ENCODE results near the gene SHROOM2. TPM values are rescaled to one million over a fixed set of nuclear protein-coding genes. Genes with fewer than 3 reads are reported as not detected.

SHROOM2 gene
- total and polyA plus RNA-seq, 9 of the 15 experiments (the other 6 are each of a cell fraction or from before 2014, with no cell fraction given), result not detected

DNA sequence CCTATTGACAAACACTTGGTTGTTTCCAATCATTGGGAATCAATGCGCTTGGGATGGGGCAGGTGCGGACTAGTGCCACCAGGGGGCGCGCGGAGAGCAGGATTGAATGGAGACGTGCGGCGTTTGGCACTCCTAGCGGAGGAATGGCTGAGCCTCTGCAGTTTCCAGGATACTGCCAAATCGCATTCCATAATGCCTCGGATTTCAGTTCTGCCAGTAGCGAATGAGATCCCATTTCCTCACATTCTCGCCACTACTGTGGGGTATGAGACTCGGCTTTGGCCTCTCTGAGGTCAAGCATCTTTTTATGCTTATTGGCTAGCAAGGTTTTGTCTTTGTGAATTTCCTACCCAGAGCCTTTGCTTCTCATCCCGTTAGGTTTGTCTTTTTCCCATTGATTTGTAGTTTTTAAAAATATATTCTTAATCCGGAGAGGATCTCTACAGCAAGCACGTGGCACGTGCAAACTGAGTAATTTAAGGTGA lies 209.7 kb downstream of the SHROOM2 start (continued):
- TF ChIP-seq TBP (optimal IDR thresholded peaks at IDR 0.05; ENCODE audit: low read depth, low read length), result no peak
- TF ChIP-seq RAD21 (CRISPR knock-in tag; conservative IDR thresholded peaks at IDR 0.05 in 1 of 2, IDR thresholded peaks at IDR 0.05 in 1 of 2), result peak; percentile 83
- TF ChIP-seq CTCF (IDR thresholded peaks at IDR 0.05 in 2 of 3, conservative IDR thresholded peaks at IDR 0.05 in 1 of 3; ENCODE audit: insufficient read depth in 2 of 3, low read depth in 1 of 3, low read length in 3 of 3), result peak; percentile 87 to 100 (median 95)
- TF ChIP-seq ZNF197 (CRISPR knock-in tag; IDR thresholded peaks at IDR 0.05; ENCODE audit: low read depth), result no peak

DNA sequence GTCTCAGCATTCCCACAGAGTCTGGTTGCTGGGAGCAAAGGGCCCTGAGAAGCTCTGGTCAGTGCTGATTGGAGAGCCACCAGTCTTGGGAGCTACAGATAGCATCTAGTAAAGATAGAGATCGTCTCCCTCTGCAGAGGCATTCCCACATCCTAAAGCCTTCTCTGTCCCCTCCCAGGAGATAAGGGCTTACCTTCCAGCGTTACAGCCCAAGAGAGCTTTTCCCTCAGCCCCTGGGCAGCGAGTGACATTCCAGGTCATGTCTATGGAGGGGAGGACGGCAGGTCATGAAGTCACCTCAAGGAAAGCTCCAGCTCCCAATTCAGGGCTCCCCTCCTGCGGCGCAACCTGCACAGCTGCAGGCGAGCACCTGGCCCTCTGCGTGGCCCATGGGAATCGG lies 210.8 kb downstream of the SHROOM2 start:
- no peaks in the 10 kb centered on the region for H4K20me1 ChIP-seq (replicated peaks; ENCODE audit: control insufficient read depth, insufficient read depth, low read length)
- H3K79me2 ChIP-seq (ENCODE audit: control insufficient read depth, insufficient read depth, low read length), result no peaks in the 10 kb centered on the region
- POLR2A ChIA-PET, result no interaction called here
- intact Hi-C loops (cut with micrococcal nuclease), result loop anchor here (10.0 kb wide), 2 partner anchors 1182 to 1252 kb away; no protein-coding TSS in a partner anchor
- FAIRE-seq (no peak), ATAC-seq (no peak), DNase-seq (ENCODE audit: extremely low read depth in 1 of 4, low spot score in 3 of 4) (no peak)
- no peak overlapping the region for H3K4me2 ChIP-seq (ENCODE audit: insufficient read depth, low read length)
- H3K27me3 ChIP-seq (ENCODE audit: control insufficient read depth in 2 of 2, insufficient read depth in 2 of 2, low read length in 2 of 2), result peaks cover 0 to 10% of the 10 kb centered on the region in 2 experiments; a peak in 2 of 5 replicates
- H3K9ac ChIP-seq (ENCODE audit: insufficient read depth in 1 of 2, low read depth in 2 of 2, low read length in 2 of 2), result no peak overlapping the region
- BruUV-seq (replicated peaks), result no TSS peak
- no peaks in the 10 kb centered on the region for H3K4me1 ChIP-seq (replicated peaks in 1 of 2; ENCODE audit: control insufficient read depth in 2 of 2, insufficient read depth in 2 of 2, low read length in 2 of 2)
- H2AFZ ChIP-seq (ENCODE audit: low read depth, low read length), result no peak overlapping the region
- no peaks in the 10 kb centered on the region for H3K36me3 ChIP-seq (ENCODE audit: control insufficient read depth, insufficient read depth, low read length)
- in situ Hi-C loops (cut with MboI), result loop anchor here (5.0 kb wide), 1 partner anchor 120 kb away; no protein-coding TSS in a partner anchor
- H3K27ac ChIP-seq (ENCODE audit: extremely low read depth, low read depth, low read length), result no peak overlapping the region
- no peaks in the 10 kb centered on the region for H3K9me1 ChIP-seq (ENCODE audit: control insufficient read depth, insufficient read depth, low read length)
- no peaks in the 10 kb centered on the region for H3K9me3 ChIP-seq (replicated peaks; ENCODE audit: control insufficient read depth, insufficient read depth, low read depth, low read length)
- WGBS (ENCODE audit: insufficient coverage, low coverage, missing lambda C conversion rate), result 0% methylated on average over 7 of the region's 9 CpGs
- CTCF ChIA-PET (ENCODE audit: low intra/inter-chr PET ratio), result interaction anchor here (15.9 kb wide), 1 partner anchor 120 kb away, joined by 400 read pairs; no protein-coding TSS in a partner anchor
- H3K4me3 ChIP-seq, result no peak overlapping the region
- TF ChIP-seq E2F8 (IDR thresholded peaks at IDR 0.05; ENCODE audit: low read depth, partially characterized antibody) (no peak), MXI1 (IDR thresholded peaks at IDR 0.05; ENCODE audit: low read depth, low read length) (no peak), NFIX (CRISPR knock-in tag; IDR thresholded peaks at IDR 0.05; ENCODE audit: low read depth) (no peak)
- TF ChIP-seq, protein P1, sequence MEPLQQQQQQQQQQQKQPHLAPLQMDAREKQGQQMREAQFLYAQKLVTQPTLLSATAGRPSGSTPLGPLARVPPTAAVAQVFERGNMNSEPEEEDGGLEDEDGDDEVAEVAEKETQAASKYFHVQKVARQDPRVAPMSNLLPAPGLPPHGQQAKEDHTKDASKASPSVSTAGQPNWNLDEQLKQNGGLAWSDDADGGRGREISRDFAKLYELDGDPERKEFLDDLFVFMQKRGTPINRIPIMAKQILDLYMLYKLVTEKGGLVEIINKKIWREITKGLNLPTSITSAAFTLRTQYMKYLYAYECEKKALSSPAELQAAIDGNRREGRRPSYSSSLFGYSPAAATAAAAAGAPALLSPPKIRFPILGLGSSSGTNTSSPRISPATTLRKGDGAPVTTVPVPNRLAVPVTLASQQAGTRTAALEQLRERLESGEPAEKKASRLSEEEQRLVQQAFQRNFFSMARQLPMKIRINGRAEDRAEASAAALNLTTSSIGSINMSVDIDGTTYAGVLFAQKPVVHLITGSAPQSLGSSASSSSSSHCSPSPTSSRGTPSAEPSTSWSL (CRISPR knock-in tag; IDR thresholded peaks at IDR 0.05; ENCODE audit: borderline replicate concordance), result no peak
- TF ChIP-seq, protein P2, sequence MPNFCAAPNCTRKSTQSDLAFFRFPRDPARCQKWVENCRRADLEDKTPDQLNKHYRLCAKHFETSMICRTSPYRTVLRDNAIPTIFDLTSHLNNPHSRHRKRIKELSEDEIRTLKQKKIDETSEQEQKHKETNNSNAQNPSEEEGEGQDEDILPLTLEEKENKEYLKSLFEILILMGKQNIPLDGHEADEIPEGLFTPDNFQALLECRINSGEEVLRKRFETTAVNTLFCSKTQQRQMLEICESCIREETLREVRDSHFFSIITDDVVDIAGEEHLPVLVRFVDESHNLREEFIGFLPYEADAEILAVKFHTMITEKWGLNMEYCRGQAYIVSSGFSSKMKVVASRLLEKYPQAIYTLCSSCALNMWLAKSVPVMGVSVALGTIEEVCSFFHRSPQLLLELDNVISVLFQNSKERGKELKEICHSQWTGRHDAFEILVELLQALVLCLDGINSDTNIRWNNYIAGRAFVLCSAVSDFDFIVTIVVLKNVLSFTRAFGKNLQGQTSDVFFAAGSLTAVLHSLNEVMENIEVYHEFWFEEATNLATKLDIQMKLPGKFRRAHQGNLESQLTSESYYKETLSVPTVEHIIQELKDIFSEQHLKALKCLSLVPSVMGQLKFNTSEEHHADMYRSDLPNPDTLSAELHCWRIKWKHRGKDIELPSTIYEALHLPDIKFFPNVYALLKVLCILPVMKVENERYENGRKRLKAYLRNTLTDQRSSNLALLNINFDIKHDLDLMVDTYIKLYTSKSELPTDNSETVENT (CRISPR knock-in tag; IDR thresholded peaks at IDR 0.05), result no peak
